SIG-M5 treated with dmso at 0.1 percent for 504 hours (cell line): ENCODE results near the gene PRDM16.

Source experiments
- DNase-seq: peaks from one replicate; lab custom pipeline; 2025; ENCODE audit not compliant: unreplicated experiment; lab: John Stamatoyannopoulos, UW

Gene PRDM16

DNA sequence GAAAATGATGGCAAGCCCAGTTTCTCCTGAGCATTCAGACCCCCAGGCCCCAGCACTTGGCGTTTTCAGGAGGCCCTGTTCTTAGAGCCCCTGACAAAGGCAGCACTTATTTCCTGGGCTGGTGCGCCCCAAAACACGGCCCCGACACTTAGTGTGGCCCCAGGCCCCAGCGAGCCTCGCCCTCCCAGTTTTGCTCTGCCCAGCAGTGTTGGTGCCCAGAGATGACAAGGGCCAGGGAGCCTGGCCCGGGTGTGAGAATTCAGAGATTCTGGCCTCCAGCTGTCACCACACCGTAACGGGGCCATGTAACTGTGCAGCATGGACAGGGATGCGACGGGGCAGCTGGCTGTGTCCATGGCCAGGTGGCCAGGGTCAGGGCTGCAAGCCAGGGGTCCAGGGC, 367.4 kb downstream of the PRDM16 start:
- DNase-seq = no peak

DNA sequence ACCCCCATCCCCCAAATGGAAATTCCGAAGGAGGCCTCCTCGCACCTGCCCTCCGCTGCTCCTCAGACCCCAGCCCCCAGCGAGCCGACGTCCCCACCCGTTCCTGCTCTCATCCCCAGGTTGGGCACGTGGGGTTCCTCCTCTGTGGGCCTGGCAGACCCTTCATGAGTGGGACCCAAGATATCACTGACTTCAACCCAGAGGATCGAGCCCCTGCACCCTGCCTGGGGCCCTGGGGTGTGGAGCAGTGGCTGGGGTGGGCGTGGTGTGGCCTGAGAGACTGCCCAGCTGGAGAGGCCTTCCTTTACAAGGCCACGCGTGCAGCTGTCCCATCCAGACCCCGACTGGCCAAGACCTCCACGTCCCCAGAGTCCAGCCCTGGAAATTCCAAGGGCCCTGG, 367.9 kb downstream of the PRDM16 start:
- DNase-seq = no peak

DNA sequence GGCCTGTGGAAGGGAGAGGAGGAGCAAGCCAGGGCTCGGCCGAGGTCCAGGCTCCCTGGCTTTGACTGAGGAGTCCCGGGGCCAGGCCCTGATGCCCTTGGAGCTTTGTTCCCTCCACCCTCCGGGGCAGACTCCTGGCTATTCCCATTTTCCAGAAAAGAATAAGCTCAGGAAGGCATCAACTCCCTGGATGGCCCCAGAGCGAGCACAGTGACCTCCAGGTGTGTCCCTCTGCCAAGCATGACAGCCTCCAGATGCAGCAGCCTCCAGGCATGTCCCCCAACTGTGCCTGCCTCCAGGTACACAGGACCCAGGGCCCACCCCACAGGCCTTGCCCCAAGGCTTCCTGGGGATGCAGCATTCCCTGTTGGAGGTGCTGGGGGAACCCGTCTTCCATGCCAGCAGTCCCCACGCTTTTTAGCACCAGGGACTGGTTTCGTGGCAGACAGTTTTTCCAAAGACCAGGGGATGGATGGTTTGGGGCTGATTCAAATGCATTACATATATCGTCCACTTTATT, 369.7 kb downstream of the PRDM16 start:
- no peak for DNase-seq

DNA sequence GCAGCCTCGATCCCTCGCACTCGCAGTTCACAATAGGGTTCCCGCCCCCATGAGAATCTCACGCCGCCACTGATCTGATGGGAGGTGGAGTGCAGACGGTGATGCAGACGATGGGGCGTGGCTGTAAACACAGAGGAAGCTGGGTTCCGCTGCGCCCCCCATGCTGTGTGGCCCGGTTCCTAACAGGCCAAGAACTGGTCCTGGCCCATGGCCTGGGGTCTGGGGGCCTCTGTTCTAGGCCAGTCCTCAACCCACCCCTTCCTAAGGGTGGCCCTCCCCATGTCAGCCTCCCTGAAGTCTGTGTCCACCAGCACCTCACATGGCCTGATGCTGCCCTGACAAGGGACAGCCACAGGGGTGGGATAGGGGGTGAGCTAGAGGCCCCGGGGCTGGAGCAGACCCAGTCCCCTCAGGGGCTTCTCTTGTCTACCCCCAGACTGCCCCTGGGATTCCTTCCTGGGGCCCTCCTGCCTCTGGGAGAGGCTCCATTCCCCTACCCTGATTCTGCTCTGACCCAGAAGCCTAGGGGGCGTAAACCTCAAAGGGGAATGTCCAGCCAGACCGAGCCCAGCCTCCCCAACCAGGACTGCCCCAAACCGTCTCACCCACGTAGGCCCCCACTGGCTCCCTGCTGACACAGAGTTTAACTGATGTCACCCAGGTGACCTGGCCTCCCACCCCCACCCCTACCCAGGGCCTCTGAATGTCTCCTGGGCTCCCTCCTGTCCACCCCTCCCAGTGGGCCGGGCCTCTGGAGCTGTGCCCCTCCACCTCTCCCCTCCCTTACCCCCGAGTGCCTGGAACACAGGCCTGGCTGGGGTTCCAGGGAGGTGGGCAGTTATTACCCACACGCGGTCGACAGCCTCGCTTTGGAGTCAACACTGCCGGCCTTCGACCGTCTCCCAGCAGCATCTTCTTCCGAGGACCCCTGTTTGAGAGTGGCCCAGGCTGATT, 370.6 kb downstream of the PRDM16 start:
- no peak for DNase-seq

DNA sequence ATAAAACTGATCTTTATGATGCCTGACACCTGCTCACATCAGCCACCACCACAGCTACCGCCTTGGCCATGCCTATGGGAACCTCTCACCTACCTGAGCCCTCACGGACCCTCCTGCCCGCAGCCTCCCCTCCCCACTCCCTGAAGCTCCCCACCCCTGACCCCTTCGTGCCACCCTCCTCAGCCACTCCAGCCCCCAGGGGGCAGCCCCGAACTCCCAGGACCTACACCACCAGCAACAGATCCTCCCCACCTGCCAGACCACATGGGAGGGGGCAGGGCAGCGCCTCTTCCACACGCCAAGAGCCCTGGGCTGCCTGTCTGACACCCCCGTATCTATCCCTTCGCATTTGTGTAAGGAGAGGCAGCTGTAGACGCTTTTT, 371.3 kb downstream of the PRDM16 start:
- no peak for DNase-seq

DNA sequence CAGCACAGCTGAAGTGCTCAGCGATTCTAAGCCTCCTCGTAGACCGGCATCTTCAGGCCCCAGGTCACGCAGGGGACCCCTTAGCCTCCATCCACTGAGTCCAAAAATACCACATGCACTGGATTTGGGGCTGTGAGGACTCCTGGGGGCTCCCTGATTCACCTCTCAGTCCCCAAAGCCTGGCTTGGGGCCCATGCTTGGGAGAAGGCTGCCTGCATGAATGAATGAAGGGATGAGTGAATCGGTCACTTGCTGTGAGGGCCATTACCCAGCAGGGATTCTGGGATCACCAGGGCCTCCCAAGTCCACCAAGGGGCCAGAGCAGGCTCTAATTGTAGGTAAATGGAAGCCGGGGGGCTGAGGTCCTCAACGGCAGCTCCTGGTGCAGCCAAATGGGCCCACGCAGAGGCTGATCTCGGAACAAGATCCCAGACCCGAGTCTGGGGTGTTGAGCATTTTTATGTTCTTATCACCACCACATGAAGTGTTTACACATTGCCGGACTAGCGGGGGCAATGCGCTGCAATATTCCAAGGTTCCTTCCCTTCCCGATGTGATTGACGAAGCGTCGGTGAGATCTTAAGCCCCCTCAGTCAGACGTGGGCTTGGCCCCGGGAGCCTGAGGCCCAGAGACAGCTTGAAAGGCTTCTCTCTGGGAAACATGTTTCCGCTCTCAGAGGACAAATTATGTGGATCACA, 371.9 kb downstream of the PRDM16 start:
- no peak for DNase-seq

DNA sequence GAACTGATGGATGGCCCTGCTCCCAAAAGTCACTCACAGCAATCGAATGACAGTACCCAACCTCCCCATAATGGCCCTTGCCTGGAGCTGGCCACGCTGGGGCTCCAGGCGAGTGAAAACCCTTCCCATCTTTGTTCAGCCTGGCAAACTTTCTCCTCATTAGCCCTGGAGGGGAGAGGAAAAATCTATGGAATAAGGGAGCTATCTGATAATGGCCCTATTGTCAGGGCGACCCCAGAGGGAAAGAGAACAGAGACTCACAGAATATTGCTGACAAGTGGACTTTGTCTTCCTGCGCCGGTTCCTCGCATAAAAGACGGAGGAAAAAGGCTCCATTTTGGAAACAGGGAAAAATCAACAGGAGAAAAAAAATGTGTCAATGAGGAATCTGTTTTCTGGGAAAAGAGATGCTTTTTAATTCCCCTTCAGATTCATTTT, 372.4 kb downstream of the PRDM16 start:
- no peak for DNase-seq

DNA sequence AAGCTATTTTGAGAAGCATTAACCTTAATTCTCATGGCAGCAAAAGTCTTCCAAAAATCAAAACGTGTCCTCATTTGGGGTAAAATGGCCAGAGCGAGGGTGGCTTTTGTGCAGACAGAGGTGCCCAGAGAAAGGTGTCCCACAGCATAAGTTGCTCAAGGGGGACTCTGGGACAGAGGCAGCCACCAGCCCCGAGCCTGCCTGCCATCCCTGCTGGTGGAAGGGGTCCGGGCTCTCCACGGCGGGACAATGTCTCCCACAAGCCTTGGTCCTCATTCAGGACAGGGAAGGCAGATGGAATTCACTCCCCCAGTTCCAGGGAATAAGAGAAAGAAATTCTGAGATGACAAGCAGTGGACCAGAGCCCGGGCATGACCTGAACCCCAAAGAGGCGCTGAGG, 372.9 kb downstream of the PRDM16 start:
- no peak for DNase-seq

DNA sequence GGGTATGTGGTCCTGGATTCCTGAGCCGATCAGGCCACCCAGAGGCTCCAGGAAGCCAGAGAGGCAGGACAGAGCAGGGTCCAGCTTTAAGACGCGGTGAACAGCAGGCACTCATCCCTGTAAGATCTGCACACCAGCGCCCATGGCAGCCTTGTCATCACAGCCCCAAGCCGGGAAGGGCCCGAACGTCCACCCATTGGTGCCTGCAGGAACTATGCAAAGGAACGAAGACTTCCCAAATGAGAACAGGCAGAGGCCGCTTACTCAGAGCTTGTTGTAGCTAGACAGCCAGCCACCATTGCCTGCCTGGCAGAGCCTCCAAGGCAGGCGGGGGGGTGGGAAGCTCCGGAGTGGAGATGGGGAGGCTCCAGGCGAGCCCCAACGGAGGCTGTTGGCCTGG, 373.3 kb downstream of the PRDM16 start:
- no peak for DNase-seq

DNA sequence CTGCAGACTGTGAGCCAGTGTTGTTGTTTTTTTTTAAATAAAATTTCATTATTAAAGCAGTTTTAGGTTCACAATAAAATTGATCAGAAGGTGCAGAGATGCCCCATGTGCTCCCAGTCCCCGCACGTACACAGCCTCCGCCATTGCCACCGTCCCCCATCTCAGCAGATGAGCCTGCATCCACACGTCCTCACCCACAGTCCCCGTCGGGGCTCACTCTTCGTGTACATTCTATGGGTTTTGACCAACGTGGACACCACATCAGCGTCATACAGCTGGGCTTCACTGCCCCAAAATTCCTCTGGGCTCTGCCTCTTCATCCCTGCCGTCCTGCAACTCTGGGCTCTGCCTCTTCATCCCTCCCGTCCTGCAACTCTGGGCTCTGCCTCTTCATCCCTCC, 373.9 kb downstream of the PRDM16 start:
- no peak for DNase-seq

DNA sequence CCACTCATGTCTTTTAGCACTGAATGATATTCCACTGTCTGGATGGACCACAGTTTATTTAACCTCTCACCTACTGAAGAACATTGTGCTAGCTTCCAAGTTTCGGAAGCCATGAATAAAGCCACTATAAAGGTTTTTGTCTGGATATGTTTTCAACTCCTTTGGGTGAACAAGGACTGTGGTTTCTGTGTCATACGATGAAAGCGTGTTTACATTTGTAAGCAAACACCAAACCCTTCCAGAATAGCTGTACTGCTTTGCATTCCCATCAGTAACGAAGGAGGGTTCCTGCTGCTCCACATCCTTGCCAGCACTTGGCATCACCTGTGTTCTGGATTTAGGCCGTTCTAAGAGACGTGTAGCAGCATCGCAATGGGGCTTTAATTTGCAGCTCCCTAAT, 374.8 kb downstream of the PRDM16 start:
- DNase-seq = no peak

DNA sequence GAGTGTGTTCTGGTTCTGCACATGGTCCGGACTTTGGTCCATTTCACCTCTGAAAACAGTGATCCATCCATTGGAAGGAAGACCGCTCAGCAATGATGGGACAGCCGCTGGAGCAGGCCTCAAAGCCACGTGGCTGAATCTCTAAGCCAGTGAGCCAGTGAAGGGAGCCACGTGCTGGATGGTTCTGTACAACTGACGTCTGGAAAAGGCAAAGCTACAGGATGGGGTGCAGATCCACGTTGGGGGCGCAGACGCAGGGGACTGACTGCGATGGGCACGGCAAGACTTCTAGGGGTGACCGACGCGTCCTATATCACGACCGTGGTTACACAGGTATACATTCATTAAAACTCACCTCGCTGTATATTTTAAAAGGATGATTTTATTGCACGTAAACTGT, 375.3 kb downstream of the PRDM16 start:
- DNase-seq = no peak

DNA sequence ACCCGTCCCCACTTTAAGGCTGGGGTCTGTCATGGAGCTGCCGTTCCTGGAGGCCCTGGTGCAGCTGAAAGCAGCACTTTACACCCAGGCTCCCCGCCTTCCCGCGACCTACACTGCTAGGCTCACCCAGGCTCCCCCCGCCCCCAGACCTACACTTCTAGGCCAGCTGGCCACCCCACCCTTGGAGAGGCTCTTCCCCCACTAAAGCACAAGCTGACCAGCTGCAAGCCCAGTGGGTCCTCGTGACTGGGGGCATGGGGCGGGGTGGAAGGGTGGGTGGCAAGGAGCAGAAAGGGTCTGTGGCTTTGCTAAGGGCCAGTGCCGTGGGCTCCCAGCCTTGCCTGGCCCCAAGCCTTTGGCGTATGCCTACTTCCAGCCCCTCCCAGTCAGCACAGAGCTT, 375.7 kb downstream of the PRDM16 start:
- no peak for DNase-seq

DNA sequence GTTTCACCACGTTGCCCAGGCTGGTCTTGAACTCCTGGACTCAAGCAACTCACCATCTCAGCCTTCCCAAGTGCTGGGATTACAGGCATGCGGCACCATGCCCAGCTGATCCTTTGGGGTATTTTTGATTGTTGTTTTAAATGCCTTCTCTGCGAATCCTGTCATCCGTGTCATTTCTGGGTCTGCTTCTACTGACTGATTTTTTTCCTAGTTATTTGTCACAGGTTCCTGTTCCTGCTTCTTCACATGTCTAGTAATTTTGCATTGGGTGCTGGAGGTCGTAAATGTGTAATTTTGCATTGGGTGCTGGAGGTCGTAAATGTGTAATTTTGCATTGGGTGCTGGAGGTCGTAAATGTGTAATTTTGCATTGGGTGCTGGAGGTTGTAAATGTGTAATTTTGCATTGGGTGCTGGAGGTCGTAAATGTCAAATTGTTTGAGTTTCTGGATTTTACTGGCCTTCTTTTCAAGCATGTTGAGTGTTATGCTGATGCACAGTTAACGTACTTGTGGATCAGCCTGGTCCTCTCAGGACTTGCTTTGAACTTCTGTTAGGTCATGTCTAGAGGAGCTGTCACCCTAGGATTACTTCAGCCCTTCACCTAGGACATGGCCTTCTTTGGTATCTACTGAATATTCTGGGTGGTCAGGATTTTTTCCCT, 381.3 kb downstream of the PRDM16 start:
- DNase-seq = no peak

DNA sequence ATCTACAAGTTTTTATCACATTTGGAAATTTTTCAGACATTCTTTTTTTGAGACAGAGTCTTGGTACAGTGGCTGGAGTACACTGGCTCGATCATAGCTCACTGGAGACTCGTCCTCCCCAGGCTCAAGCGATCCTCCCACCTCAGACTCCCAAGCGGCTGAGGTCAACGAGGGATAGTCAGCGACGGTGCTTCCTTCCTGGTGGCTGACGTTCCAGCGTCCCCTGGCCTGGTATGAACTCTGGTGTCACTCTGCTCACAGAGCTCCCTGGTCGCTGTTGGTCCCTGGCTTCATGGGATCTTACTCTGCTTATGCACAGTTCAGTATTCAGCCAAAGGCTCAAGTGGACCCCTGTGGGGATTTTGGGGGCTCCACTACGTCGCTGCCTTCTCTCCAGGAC, 382.0 kb downstream of the PRDM16 start:
- DNase-seq = no peak

DNA sequence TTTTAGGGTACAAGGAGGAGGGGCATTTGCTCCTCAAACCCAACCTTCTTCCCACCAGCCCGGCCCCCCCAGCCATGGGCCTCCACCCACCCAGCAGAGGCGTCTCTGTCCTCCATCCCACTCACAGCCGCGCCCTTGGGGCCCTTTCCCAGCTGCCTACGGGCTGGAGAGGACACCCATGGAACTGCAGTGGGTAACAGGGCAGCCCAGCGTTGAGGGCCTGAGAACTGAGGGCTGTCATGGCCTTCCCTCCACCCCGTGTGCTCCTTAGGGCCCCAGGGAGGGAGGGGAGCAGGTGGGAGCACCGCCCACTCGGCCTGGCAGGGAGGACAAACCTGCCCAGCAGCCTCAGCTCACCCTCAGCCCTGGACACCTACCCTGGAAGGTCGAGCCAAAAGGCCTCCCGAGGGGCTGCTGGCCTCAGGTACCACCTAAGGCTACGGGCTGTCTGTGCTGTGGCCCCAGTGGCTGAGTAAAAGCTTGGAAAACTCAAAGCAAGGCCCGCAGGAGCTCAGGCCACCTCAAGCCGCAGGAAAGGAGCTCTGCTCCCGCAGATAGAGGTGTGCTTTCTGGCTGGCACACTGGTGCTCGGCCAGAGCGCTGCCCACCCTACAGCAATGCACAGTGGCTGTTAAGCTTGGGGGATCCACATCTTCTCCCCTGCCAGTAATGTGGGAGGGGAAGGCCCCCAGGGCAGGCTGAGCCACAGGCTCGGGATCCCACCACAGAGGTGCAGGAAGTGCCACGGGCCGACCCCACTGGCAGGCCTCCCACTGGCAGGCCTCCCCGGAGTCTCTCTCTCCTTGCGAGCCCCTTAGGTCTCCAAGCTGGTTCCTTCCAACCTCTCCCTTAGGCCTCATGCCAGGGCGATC, 383.2 kb downstream of the PRDM16 start:
- DNase-seq = no peak

DNA sequence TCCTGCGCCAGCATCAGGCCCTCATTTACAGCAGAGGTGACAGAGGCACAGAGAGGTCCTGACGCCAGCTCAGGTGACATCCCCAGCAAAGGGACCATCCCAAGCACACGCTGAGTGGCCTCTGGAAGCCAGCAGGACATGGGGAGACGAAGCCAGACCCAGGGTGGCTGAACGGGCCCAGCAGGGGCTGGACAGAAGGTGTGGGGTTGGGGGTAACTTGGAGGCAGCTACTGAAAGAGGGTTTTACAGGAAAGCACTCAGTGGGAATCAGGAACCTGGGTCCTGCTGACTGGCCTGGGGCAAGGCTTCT, 383.8 kb downstream of the PRDM16 start:
- DNase-seq = no peak

DNA sequence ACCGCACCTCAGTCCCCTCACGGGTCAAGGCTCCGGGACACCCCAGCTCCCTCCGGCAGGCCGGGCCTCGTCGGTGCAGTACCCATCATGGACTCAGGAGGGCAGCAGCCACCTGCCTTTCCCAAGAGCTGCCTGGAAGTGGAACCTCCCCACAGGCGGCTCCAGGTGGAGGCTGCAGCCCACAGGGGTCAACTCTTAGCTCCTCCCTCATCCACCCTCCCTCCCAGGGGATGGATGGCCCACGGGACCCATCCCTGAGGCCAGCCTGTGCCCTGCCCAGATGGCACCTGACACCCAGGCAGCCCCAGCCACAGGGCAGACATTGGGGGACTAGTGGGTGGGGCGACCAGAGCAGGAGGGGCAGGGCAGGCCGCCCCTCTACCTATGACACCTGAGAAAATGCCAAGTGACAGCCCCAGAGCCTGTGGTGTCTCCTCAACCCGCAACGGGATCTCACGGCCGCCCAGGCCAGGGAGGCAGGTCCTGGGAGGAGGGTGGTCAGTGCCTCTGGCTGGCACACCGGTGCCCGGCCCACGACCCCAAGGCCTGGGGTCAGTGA, 384.3 kb downstream of the PRDM16 start:
- DNase-seq = peak; percentile 57

DNA sequence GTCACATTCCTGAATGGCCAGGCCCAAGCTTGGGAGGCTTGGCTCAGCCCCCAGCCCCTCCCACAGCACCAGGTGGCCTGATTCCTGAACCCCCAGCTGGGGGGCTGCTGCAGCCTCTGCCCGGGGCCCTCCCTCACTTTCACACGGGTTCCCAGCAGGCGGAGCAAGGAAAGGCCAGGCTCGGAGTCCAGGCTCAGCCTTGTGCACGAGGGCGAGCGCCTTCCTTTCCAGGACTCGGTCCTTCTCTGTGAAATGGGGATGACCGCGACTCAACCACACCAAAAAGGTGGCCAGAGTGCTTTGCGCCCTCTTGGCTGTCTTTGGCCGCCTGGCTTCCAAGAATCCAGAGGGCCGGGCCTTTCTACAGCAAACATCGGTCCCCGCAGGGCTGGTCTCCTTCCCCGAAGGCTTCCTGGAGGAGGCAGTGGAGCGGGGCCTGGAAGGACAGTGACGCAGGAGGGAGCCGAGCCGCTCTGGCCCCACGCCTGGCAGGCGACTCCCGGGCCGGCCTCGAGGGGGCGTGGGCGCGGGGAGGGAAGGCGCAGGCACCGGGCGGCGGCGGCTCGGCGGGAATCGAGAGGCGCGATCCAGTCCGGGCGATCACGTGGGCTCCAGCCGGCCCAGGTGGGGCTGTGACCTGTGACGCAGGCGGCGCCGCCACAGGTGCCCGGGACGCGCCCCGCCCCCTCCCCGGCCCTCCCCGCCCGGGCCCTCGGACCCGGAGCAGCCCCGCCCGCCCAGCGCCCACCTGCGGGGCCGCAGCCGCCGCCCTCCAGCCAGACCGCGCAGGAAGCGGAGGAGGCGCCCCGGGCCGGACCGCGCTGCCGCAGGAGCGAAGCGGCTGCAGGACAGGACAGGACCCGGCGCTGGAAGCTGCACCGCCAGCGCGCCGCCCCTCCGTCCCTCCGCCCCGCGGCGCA, 385.1 kb downstream of the PRDM16 start, which contains the start of gene ARHGEF16:
TSS of gene ARHGEF16 (plus strand) at position 775 of the 920 bp plus-strand sequence. CDS start 8,420 bp downstream, outside the sequence.
- peak; percentile 28 for DNase-seq
